Suprapubic skin (tissue), 4 donors: ENCODE measurements around the gene SLC7A7. TPM values are rescaled to one million over a fixed set of nuclear protein-coding genes. Genes with fewer than 3 reads are reported as not detected.

Source experiments
- DNase-seq, 2 donors: peaks; one replicate each; pipeline ENCODE4 v3.0.0-alpha.2; 2019; ENCODE audit warnings: low spot score in 2 of 2
- H3K27ac ChIP-seq: fragments of 200-600 bp; sonication (generic); one replicate; pipeline ENCODE4 v1.5.1; 2019
- H3K27me3 ChIP-seq: fragments of 200-600 bp; sonication (generic); one replicate; pipeline ENCODE4 v1.5.1; 2019
- H3K36me3 ChIP-seq: fragments of 200-600 bp; sonication (generic); one replicate; pipeline ENCODE4 v1.5.1; 2019
- H3K4me1 ChIP-seq: fragments of 200-600 bp; sonication (generic); one replicate; pipeline ENCODE4 v1.5.1; 2019
- H3K4me3 ChIP-seq: fragments of 200-600 bp; sonication (generic); one replicate; pipeline ENCODE4 v1.5.1; 2019; ENCODE audit warnings: mild to moderate bottlenecking
- H3K9me3 ChIP-seq: fragments of 200-600 bp; sonication (generic); one replicate; pipeline ENCODE4 v1.5.1; 2019
- CTCF ChIP-seq, 2 donors: fragments of 200-600 bp in 1 of 2; fragments of 450-650 bp in 1 of 2; sonication (generic) in 1 of 2; IDR thresholded peaks; one replicate each; pipeline ENCODE4 v1.5.1; 2016 to 2019; ENCODE audit warnings: antibody characterized with exemption in 2 of 2, mild to moderate bottlenecking in 1 of 2, moderate library complexity in 1 of 2
- EP300 ChIP-seq: sonication (generic); formaldehyde crosslinking; IDR thresholded peaks from one replicate; pipeline ENCODE4 v1.6.1; 2017; ENCODE audit warnings: antibody characterized with exemption
- POLR2A ChIP-seq, 2 donors: fragments of 450-650 bp; IDR thresholded peaks; one replicate each; pipeline ENCODE4 v1.6.1; 2017; ENCODE audit warnings: antibody characterized with exemption in 2 of 2, mild to moderate bottlenecking in 2 of 2, moderate library complexity in 2 of 2
- POLR2AphosphoS5 ChIP-seq, 3 donors: sonication (generic); formaldehyde crosslinking; IDR thresholded peaks; one replicate each; pipeline ENCODE4 v1.6.1; 2017; ENCODE audit warnings: antibody characterized with exemption in 3 of 3
- WGBS: methylation state at CpG from one replicate; pipeline ENCODE4 v1.1.5; 2018; 5-methylcytosine and 5-hydroxymethylcytosine counted together
- total RNA-seq, 4 donors: library from RNA; depleted of rRNA; stranded (reverse); fragments of >200 nt; gene quantifications; one replicate each; pipeline ENCODE4 v1.1.0, GENCODE V29; 2016

SLC7A7 gene
- total RNA-seq, 4 donors from 2014 or later, result 1.8 to 3.8 (median 2.9) TPM

- TF ChIP-seq POLR2A (IDR thresholded peaks at IDR 0.05) (no peak), CTCF (IDR thresholded peaks at IDR 0.05) (no peak), EP300 (no peak), POLR2AphosphoS5 (IDR thresholded peaks at IDR 0.05) (no peak)
- 100% methylated on average over 2 of the region's 2 CpGs for WGBS
- H3K4me3 ChIP-seq, result no peak overlapping the region
- H3K27me3 ChIP-seq, result no peaks in the 10 kb centered on the region
- no peak overlapping the region for H3K27ac ChIP-seq
- H3K4me1 ChIP-seq, result no peaks in the 10 kb centered on the region
- H3K9me3 ChIP-seq, result no peaks in the 10 kb centered on the region
- peaks cover 30% of the 10 kb centered on the region for H3K36me3 ChIP-seq
- DNase-seq, result no peak
Observed at GRCh38 chr14:22776215-22776614, 39.0 kb downstream of the SLC7A7 start.

- 92% methylated on average over 10 of the region's 10 CpGs for WGBS
- TF ChIP-seq POLR2AphosphoS5 (IDR thresholded peaks at IDR 0.05) (no peak), EP300 (no peak), POLR2A (IDR thresholded peaks at IDR 0.05) (no peak)
- Histone ChIP-seq H3K36me3 (peaks cover 51% of the 10 kb centered on the region), H3K9me3 (no peaks in the 10 kb centered on the region), H3K4me1 (no peaks in the 10 kb centered on the region), H3K27ac (no peak overlapping the region), H3K4me3 (no peak overlapping the region), H3K27me3 (no peaks in the 10 kb centered on the region)
- DNase-seq, result no peak
Observed at GRCh38 chr14:22774011-22774706, 41.1 kb downstream of the SLC7A7 start.

GRCh38 chr14:22773162-22774010 is 41.8 kb downstream of the SLC7A7 start:
- H3K9me3 ChIP-seq, result no peaks in the 10 kb centered on the region
- H3K27ac ChIP-seq, result no peak overlapping the region
- WGBS, result 90% methylated on average over 8 of the region's 8 CpGs
- no peak for DNase-seq
- peaks cover under 1% of the 10 kb centered on the region for H3K4me1 ChIP-seq
- H3K27me3 ChIP-seq, result no peaks in the 10 kb centered on the region
- TF ChIP-seq POLR2A (IDR thresholded peaks at IDR 0.05) (no peak), POLR2AphosphoS5 (IDR thresholded peaks at IDR 0.05) (no peak), EP300 (no peak), CTCF (IDR thresholded peaks at IDR 0.05) (no peak)
- H3K36me3 ChIP-seq, result peaks cover 58% of the 10 kb centered on the region
- H3K4me3 ChIP-seq, result no peak overlapping the region

- Histone ChIP-seq H3K27ac (no peak overlapping the region), H3K27me3 (no peaks in the 10 kb centered on the region), H3K4me3 (no peak overlapping the region), H3K36me3 (peaks cover 62% of the 10 kb centered on the region), H3K9me3 (no peaks in the 10 kb centered on the region), H3K4me1 (peaks cover 7% of the 10 kb centered on the region)
- DNase-seq, result no peak
- no peak for TF ChIP-seq POLR2AphosphoS5 (IDR thresholded peaks at IDR 0.05)
- TF ChIP-seq POLR2A (IDR thresholded peaks at IDR 0.05), result no peak
- no peak for TF ChIP-seq EP300
- no peak for TF ChIP-seq CTCF (IDR thresholded peaks at IDR 0.05)
- WGBS, result 100% methylated on average over 1 of the region's 1 CpG
Observed at GRCh38 chr14:22772725-22773124, 42.5 kb downstream of the SLC7A7 start.

- Histone ChIP-seq H3K4me3 (no peak overlapping the region), H3K27ac (no peak overlapping the region), H3K4me1 (peaks cover 19% of the 10 kb centered on the region), H3K9me3 (no peaks in the 10 kb centered on the region), H3K36me3 (peaks cover 61% of the 10 kb centered on the region), H3K27me3 (no peaks in the 10 kb centered on the region)
- 95% methylated on average over 8 of the region's 8 CpGs for WGBS
- DNase-seq, result no peak
- TF ChIP-seq CTCF (IDR thresholded peaks at IDR 0.05) (no peak), POLR2A (IDR thresholded peaks at IDR 0.05) (no peak), POLR2AphosphoS5 (IDR thresholded peaks at IDR 0.05) (no peak), EP300 (no peak)
Observed at GRCh38 chr14:22770481-22771187, 44.6 kb downstream of the SLC7A7 start.
